ENCODE measurements around the gene SERTM2.

The SERTM2 gene

DNA sequence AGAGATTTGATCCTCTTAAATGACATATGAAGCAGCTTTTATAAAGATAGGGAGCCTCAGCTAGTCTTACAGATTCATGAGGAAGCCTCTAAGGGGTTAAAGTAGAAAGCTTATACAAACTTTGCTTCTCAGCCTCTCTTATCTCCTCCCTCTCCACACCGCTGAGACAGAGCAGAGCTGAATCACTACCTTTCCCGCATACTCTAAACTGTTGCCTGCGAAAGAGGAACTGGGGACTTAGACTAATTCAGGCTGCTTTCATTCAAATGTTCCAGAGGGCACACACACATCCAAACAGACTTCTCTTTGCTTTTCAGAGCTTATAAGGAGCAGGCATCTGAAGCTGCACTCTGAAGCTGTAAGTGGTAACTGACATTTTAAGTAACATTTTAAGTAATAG is at the start of gene SERTM2:
Gene SERTM2 (plus strand): TSS at position 169 of the 400 bp plus-strand sequence. CDS start 7,213 bp downstream, outside the sequence.
- Histone ChIP-seq H3K4me1 (ENCODE audit: control insufficient read depth in 1 of 2, insufficient read depth in 1 of 2, low read depth in 1 of 2, low read length in 1 of 2) (no peaks in the 10 kb centered on the region), H3K27me3 (no peaks in the 10 kb centered on the region), H3K36me3 (no peaks in the 10 kb centered on the region), H3K9me3 (no peaks in the 10 kb centered on the region), H3K4me3 (ENCODE audit: low read depth in 1 of 2, low read length in 1 of 2) (no peak within 1 kb of the TSS), H3K27ac (no peak within 1 kb of the TSS)
- TF ChIP-seq, protein P1, sequence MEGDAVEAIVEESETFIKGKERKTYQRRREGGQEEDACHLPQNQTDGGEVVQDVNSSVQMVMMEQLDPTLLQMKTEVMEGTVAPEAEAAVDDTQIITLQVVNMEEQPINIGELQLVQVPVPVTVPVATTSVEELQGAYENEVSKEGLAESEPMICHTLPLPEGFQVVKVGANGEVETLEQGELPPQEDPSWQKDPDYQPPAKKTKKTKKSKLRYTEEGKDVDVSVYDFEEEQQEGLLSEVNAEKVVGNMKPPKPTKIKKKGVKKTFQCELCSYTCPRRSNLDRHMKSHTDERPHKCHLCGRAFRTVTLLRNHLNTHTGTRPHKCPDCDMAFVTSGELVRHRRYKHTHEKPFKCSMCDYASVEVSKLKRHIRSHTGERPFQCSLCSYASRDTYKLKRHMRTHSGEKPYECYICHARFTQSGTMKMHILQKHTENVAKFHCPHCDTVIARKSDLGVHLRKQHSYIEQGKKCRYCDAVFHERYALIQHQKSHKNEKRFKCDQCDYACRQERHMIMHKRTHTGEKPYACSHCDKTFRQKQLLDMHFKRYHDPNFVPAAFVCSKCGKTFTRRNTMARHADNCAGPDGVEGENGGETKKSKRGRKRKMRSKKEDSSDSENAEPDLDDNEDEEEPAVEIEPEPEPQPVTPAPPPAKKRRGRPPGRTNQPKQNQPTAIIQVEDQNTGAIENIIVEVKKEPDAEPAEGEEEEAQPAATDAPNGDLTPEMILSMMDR (IDR thresholded peaks at IDR 0.05): no peak

DNA sequence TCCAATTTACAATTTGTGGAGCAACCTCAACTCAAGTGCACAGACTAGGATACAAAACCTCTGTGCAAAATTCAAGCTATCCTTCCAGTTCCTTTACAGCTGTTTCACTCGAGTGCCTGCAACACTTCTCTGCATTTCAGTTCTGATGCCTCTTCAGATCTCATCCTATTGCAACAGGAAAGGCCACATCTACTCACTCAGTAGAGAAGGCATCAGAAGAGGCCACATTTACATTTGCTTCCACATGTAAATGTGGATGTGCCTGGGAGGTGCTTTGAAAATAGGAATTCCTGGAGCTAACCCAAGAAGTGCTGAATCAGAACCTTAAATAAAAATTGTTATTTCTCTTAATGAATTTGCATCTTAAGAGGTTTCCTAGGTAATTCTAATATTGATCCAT is 45.8 kb upstream of the SERTM2 start:
- H3K4me3 ChIP-seq (ENCODE audit: low read depth in 1 of 2, low read length in 1 of 2): no peak overlapping the region
- TF ChIP-seq, protein P1 (IDR thresholded peaks at IDR 0.05): no peak

DNA sequence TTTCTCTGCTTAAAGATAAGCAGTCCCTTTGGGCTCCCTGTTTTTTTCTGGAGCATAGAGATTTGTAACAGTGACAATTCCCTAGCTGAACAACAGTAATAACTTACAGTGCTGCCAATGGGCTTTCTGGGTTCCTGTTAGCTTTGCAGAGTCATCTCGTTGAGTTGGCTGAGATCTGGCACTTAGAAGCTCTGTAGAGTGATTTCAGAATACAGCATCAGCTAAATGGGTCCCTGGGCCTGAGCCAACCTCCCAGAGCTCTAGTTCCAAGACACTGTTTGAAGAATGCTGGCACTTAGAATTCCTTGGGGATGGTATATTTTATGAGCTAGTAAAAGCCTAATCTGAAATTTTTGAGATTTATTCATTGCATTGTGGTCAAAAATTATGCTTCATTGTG is 43.5 kb upstream of the SERTM2 start:
- no peaks in the 10 kb centered on the region for H3K4me1 ChIP-seq (ENCODE audit: control insufficient read depth in 1 of 2, insufficient read depth in 1 of 2, low read depth in 1 of 2, low read length in 1 of 2)
- TF ChIP-seq, protein P1 (IDR thresholded peaks at IDR 0.05): no peak
- no peaks in the 10 kb centered on the region for H3K36me3 ChIP-seq
- H3K4me3 ChIP-seq (ENCODE audit: low read depth in 1 of 2, low read length in 1 of 2): no peak overlapping the region
- H3K9me3 ChIP-seq: no peaks in the 10 kb centered on the region
- no peak overlapping the region for H3K27ac ChIP-seq
- H3K27me3 ChIP-seq: no peaks in the 10 kb centered on the region

More for the DNA sequence above, 45.8 kb upstream of the SERTM2 start:
- H3K27me3 ChIP-seq: no peaks in the 10 kb centered on the region
- no peaks in the 10 kb centered on the region for H3K4me1 ChIP-seq (ENCODE audit: control insufficient read depth in 1 of 2, insufficient read depth in 1 of 2, low read depth in 1 of 2, low read length in 1 of 2)
- H3K36me3 ChIP-seq: no peaks in the 10 kb centered on the region
- H3K9me3 ChIP-seq: no peaks in the 10 kb centered on the region
- H3K27ac ChIP-seq: no peak overlapping the region

DNA sequence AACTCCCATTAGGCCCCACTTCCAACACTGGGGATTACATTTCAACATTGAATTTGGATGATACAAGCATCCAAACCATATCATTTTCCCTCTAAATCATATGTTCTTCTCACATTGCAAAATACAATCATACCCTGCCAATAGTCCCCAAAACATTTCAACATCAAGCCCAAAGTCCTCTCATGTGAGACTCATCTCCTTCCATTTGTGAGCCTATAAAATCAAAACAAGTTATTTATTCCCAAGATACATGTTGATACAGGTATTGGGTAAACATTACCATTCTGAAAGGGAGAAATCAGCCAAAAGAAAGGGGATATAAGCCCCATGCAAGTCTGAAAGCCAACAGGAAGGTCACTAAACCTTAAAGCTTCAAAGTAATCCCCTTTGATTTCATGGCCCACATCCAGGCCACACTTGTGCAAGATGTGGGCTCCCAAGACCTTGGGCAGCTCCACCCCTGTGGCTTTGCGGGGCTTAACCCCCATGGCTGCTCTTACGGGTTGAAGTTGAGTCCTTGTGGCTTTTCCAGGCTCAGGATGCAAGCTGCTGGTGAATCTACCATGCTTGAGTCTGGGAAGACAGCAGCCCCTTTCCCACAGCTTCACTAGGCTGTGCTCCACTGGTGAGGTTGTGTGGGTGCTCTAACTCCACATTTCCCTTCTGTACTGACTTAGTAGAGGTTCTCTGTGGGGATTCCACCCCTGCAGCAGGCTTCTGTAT is 40.6 kb upstream of the SERTM2 start:
- H3K4me1 ChIP-seq (ENCODE audit: control insufficient read depth in 1 of 2, insufficient read depth in 1 of 2, low read depth in 1 of 2, low read length in 1 of 2): no peaks in the 10 kb centered on the region

DNA sequence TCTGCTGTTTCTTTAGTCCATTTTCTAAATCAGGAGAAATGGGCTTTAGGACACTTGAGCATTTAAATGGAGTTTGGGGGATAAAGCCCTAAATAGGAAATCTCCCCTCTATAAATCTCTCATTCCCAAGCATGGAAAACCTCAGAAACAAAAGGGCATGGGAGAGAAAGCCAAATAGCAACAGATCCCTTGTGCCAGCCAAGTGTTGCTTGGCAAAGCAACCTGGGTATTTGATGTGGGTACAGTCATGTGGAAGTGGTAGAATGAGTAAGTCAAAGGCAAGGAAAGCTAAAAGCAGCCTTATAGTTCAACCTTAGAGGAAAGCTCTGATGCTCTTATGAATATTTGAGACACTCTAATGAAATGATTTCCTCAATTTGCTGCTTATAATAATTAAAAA is 29.5 kb upstream of the SERTM2 start:
- Histone ChIP-seq H3K27ac (no peak overlapping the region), H3K4me1 (ENCODE audit: control insufficient read depth in 1 of 2, insufficient read depth in 1 of 2, low read depth in 1 of 2, low read length in 1 of 2) (no peaks in the 10 kb centered on the region), H3K4me3 (ENCODE audit: low read depth in 1 of 2, low read length in 1 of 2) (no peak overlapping the region), H3K27me3 (no peaks in the 10 kb centered on the region), H3K9me3 (no peaks in the 10 kb centered on the region), H3K36me3 (no peaks in the 10 kb centered on the region)
- TF ChIP-seq, protein P1 (IDR thresholded peaks at IDR 0.05): no peak

More for the DNA sequence above, 40.6 kb upstream of the SERTM2 start:
- H3K27ac ChIP-seq: no peak overlapping the region
- no peaks in the 10 kb centered on the region for H3K27me3 ChIP-seq
- no peaks in the 10 kb centered on the region for H3K36me3 ChIP-seq
- H3K9me3 ChIP-seq: no peaks in the 10 kb centered on the region
- no peak overlapping the region for H3K4me3 ChIP-seq (ENCODE audit: low read depth in 1 of 2, low read length in 1 of 2)
- TF ChIP-seq, protein P1 (IDR thresholded peaks at IDR 0.05): no peak
